K562 (cell line): ENCODE results near the gene CAPN5. TPM values are rescaled to one million over a fixed set of nuclear protein-coding genes. Genes with fewer than 3 reads are reported as not detected.

Source experiments
- ATAC-seq: fragments of 200-7000 bp; cut with Tn5 transposase; 3 replicates; pipeline ENCODE4 v1.9.1; 2020; ENCODE audit warnings: moderate library complexity
- BruUV-seq: library from RNA; stranded (reverse); fragments of 400-500 nt; replicated peaks from 2 replicates; lab custom pipeline; 2021; lab: Mats Ljungman, UMichigan
- CTCF ChIA-PET: fragments of 300-600 bp; formaldehyde crosslinking; extraction: SDS; loops from one replicate; lab custom pipeline; 2021; ENCODE audit warnings: low intra/inter-chr PET ratio; lab: Yijun Ruan, JAX
- POLR2A ChIA-PET: fragments of 300-600, 350-650 bp; sonication (Branson Sonifier 250); formaldehyde crosslinking; extraction: SDS; loops from one replicate; lab custom pipeline; 2021; ENCODE audit warnings: antibody characterized with exemption, inconsistent platforms; lab: Yijun Ruan, JAX
- DNase-seq, 4 experiments: peaks; one replicate each; pipeline versions ENCODE4 v3.0.0 to v3.0.0-alpha.2; 2011 to 2018; ENCODE audit warnings: low spot score in 3 of 4, mixed read lengths in 3 of 4; ENCODE audit errors: extremely low read depth in 1 of 4
- FAIRE-seq: peaks from 2 replicates; lab custom pipeline; 2011; peaks lifted over from hg19 to GRCh38; lab: Jason Lieb, UNC
- H2AFZ ChIP-seq: 2 replicates; pipeline ENCODE4 v1.6.0; 2011; ENCODE audit warnings: low read depth, low read length, control low read depth, inconsistent platforms
- H3K27ac ChIP-seq: fragments of 200-600 bp; 3 replicates; pipeline ENCODE4 v1.8.0; 2011; ENCODE audit warnings: low read depth, mild to moderate bottlenecking, control low read depth, inconsistent platforms, low read length, moderate library complexity, mixed read lengths; ENCODE audit errors: extremely low read depth
- H3K27me3 ChIP-seq, 2 experiments: fragments of 300-600 bp in 1 of 2; 2 replicates in 1 of 2; 3 replicates in 1 of 2; pipeline versions ENCODE4 v1.6.0 to v1.8.0; 2011; ENCODE audit warnings: inconsistent platforms in 2 of 2, low read length in 2 of 2, mild to moderate bottlenecking in 1 of 2, mixed read lengths in 1 of 2, moderate library complexity in 1 of 2; ENCODE audit not compliant: control insufficient read depth in 2 of 2, insufficient read depth in 2 of 2
- H3K36me3 ChIP-seq: fragments of 300-600 bp; 3 replicates; pipeline ENCODE4 v1.8.0; 2011; ENCODE audit warnings: mild to moderate bottlenecking, low read length, inconsistent platforms; ENCODE audit not compliant: control insufficient read depth, insufficient read depth
- H3K4me1 ChIP-seq, 2 experiments: fragments of 200-600 bp in 1 of 2; replicated peaks in 1 of 2; 2 replicates in 1 of 2; 3 replicates in 1 of 2; pipeline versions ENCODE4 v1.5.1 to v1.8.0; 2011; ENCODE audit warnings: inconsistent platforms in 2 of 2, low read length in 2 of 2, mild to moderate bottlenecking in 1 of 2, mixed read lengths in 1 of 2, moderate library complexity in 1 of 2; ENCODE audit not compliant: control insufficient read depth in 2 of 2, insufficient read depth in 2 of 2
- H3K4me2 ChIP-seq: 2 replicates; pipeline ENCODE4 v1.6.1; 2011; ENCODE audit warnings: low read length, control low read depth, inconsistent platforms, mixed read lengths; ENCODE audit not compliant: insufficient read depth
- H3K4me3 ChIP-seq: fragments of 200-600 bp; sonication (generic), shearing (Covaris generic); 2 replicates; pipeline ENCODE4 v1.5.1; 2016; ENCODE audit warnings: control low read depth, inconsistent platforms
- H3K79me2 ChIP-seq: fragments of 200-600 bp; 3 replicates; pipeline ENCODE4 v1.8.0; 2011; ENCODE audit warnings: low read length, inconsistent platforms; ENCODE audit not compliant: control insufficient read depth, insufficient read depth
- H3K9ac ChIP-seq, 2 experiments: 2 replicates each; pipeline versions ENCODE4 v1.6.0 to v1.6.1; 2011; ENCODE audit warnings: low read depth in 2 of 2, low read length in 2 of 2, control low read depth in 1 of 2, inconsistent platforms in 1 of 2, mild to moderate bottlenecking in 1 of 2, mixed read lengths in 1 of 2; ENCODE audit not compliant: insufficient read depth in 1 of 2
- H3K9me1 ChIP-seq: one replicate; pipeline ENCODE4 v1.6.0; 2011; ENCODE audit warnings: inconsistent platforms, mild to moderate bottlenecking, low read length, moderate library complexity; ENCODE audit not compliant: control insufficient read depth, insufficient read depth
- H3K9me3 ChIP-seq: replicated peaks from 2 replicates; pipeline ENCODE4 v1.5.1; 2011; ENCODE audit warnings: low read depth, low read length, inconsistent platforms; ENCODE audit not compliant: control insufficient read depth, insufficient read depth
- H4K20me1 ChIP-seq: replicated peaks from 2 replicates; pipeline ENCODE4 v1.6.1; 2011; ENCODE audit warnings: low read length, inconsistent platforms, mixed read lengths; ENCODE audit not compliant: control insufficient read depth, insufficient read depth
- CTCF ChIP-seq, 3 experiments: IDR thresholded peaks in 2 of 3; conservative IDR thresholded peaks in 1 of 3; 2 replicates each; pipeline ENCODE4 v1.5.1; 2011 to 2012; ENCODE audit warnings: low read length in 3 of 3, mild to moderate bottlenecking in 3 of 3, control low read depth in 2 of 3, improper control_type of control experiment in 1 of 3, inconsistent platforms in 1 of 3, low read depth in 1 of 3, mixed read lengths in 1 of 3, moderate library complexity in 1 of 3; ENCODE audit not compliant: insufficient read depth in 2 of 3
- ILK ChIP-seq: fragments of 450-650 bp; IDR thresholded peaks from 2 replicates; pipeline ENCODE4 v1.6.1; 2016; ENCODE audit warnings: missing genetic modification characterization, low read depth, mild to moderate bottlenecking, missing compliant biosample characterization, moderate library complexity, borderline replicate concordance
- REST ChIP-seq, 2 experiments: fragments of 450-650 bp; formaldehyde crosslinking in 1 of 2; IDR thresholded peaks; 2 replicates each; pipeline versions ENCODE4 v1.4.0 to v1.6.1; 2014 to 2020; ENCODE audit warnings: mild to moderate bottlenecking in 2 of 2, borderline replicate concordance in 1 of 2, low read depth in 1 of 2
- RNF219 ChIP-seq: fragments of 250-450 bp; sonication (Bioruptor Pico); IDR thresholded peaks from 2 replicates; pipeline ENCODE4 v1.5.0; 2022; ENCODE audit warnings: mild to moderate bottlenecking
- WGBS: fragments of 100-300 bp; shearing (Covaris generic); methylation state at CpG from one replicate; pipeline ENCODE4 v1.1.6; 2016; ENCODE audit warnings: low coverage, mixed read lengths; ENCODE audit not compliant: insufficient coverage; ENCODE audit errors: missing lambda C conversion rate; 5-methylcytosine and 5-hydroxymethylcytosine counted together
- in situ Hi-C: fragments of 300-500 bp; cut with MboI; formaldehyde crosslinking; loops from 4 replicates; pipeline ENCODE4 v1.15.0; 2018; ENCODE audit warnings: inconsistent platforms, mixed read lengths
- intact Hi-C: fragments of 100-400 bp; cut with micrococcal nuclease; formaldehyde crosslinking; loops from 2 replicates; pipeline ENCODE4 v1.14.2; 2022
- polyA plus RNA-seq, 8 experiments: library from polyadenylated mRNA; depleted of rRNA in 4 of 8; stranded (reverse) in 5 of 8; unstranded in 3 of 8; fragments of >200 nt; fragmentation: Nextera tagmentation in 2 of 8; fragmentation: Illumina TruSeq in 1 of 8; extraction: Ambion mirVana in 2 of 8; extraction: Trizol in 1 of 8; gene quantifications; 2 replicates each; pipeline versions ENCODE4 v1.2.1 to v1.2.3, GENCODE V29; 2011 to 2014; ENCODE audit warnings: inconsistent platforms in 1 of 8, missing spikeins in 1 of 8
- total RNA-seq, 7 experiments: library from RNA; depleted of rRNA in 6 of 7; stranded (reverse); fragments of >200 nt in 6 of 7; fragmentation: Illumina TruSeq in 2 of 7; extraction: Trizol in 2 of 7; gene quantifications; 2 replicates each; pipeline versions ENCODE4 v1.2.1 to v1.2.3, GENCODE V29; 2011 to 2021; ENCODE audit warnings: low replicate concordance in 1 of 7

Gene CAPN5
- total and polyA plus RNA-seq, 9 of the 15 experiments (the other 6 are each of a cell fraction or from before 2014, with no cell fraction given), result 0.04 to 0.44 (median 0.14) TPM; not detected in 2

GRCh38 chr11:77155556-77156130 is 88.9 kb downstream of the CAPN5 start (continued):
- TF ChIP-seq CTCF (IDR thresholded peaks at IDR 0.05 in 2 of 3, conservative IDR thresholded peaks at IDR 0.05 in 1 of 3; ENCODE audit: insufficient read depth in 2 of 3, low read depth in 1 of 3, low read length in 3 of 3), result no peak

- no peaks in the 10 kb centered on the region for H3K9me1 ChIP-seq
- no peak overlapping the region for H3K9ac ChIP-seq
- H2AFZ ChIP-seq, result no peak overlapping the region
- no peak overlapping the region for H3K4me3 ChIP-seq
- H3K36me3 ChIP-seq, result no peaks in the 10 kb centered on the region
- H3K9me3 ChIP-seq, result no peaks in the 10 kb centered on the region
- no peaks in the 10 kb centered on the region for H3K79me2 ChIP-seq
- peaks cover 8% of the 10 kb centered on the region; the same call in 1 of the 2 replicates for H4K20me1 ChIP-seq
- DNase-seq (no peak), ATAC-seq (no peak), FAIRE-seq (no peak)
- CTCF ChIA-PET, result interaction anchor here (0.5 kb wide), 1 partner anchor 40 kb away, joined by 3 read pairs; no protein-coding TSS in a partner anchor
- BruUV-seq, result no TSS peak
- intact Hi-C loops, result no loop called here
- POLR2A ChIA-PET, result interaction anchor here (0.6 to 0.8 kb wide), 3 partner anchors 12 to 1955 kb away, joined by 3 read pairs; no protein-coding TSS in a partner anchor
- H3K27ac ChIP-seq, result no peak overlapping the region
- peaks cover 2 to 93% of the 10 kb centered on the region in 2 experiments; a peak in 4 of 5 replicates for H3K27me3 ChIP-seq
- no peak overlapping the region for H3K4me2 ChIP-seq
- in situ Hi-C loops, result no loop called here
- H3K4me1 ChIP-seq, result peaks cover 0 to 5% of the 10 kb centered on the region in 2 experiments; a peak in 2 of 5 replicates
- WGBS, result 30% methylated on average over 24 of the region's 26 CpGs
- TF ChIP-seq REST (IDR thresholded peaks at IDR 0.05; ENCODE audit: borderline replicate concordance), result no peak
- TF ChIP-seq REST (CRISPR knock-in tag; IDR thresholded peaks at IDR 0.05; ENCODE audit: low read depth), result no peak
- TF ChIP-seq ILK (tag), result no peak
- TF ChIP-seq RNF219 (CRISPR knock-in tag), result no peak
Measured at GRCh38 chr11:77156396-77157195, 89.8 kb downstream of the CAPN5 start.
